ENCODE measurements around the gene BMP7.

Gene BMP7

GRCh38 chr20:57293995-57294394, 27.6 kb upstream of the BMP7 start:
- H3K4me3 ChIP-seq (ENCODE audit: low read depth, low read length), result no peak overlapping the region

DNA sequence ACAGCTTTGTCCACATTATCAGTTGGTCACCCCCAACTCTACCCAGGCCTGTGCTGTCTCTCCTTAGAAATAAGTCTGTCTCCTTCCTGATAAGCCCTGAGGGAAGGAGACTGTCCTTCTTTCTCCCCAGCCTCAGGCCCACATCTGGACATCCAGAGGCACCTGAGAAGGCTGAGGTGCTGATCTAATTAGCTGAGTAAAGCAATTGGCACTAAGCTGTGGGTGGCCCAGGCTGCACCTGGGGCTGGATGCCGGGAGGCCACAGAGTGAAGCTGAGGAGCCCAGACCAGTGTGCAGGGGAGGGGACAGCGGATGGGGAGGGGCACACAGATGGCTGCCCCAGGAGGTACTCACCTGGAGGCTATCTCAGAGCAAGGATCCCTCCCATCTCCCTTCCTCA, 26.2 kb upstream of the BMP7 start:
- TF ChIP-seq CTCF (IDR thresholded peaks at IDR 0.05; ENCODE audit: low read depth, low read length), result no peak
- no peak overlapping the region for H3K4me3 ChIP-seq (ENCODE audit: low read depth, low read length)

More at GRCh38 chr20:57293995-57294394, 27.6 kb upstream of the BMP7 start:
- TF ChIP-seq CTCF (IDR thresholded peaks at IDR 0.05; ENCODE audit: low read depth, low read length), result no peak

DNA sequence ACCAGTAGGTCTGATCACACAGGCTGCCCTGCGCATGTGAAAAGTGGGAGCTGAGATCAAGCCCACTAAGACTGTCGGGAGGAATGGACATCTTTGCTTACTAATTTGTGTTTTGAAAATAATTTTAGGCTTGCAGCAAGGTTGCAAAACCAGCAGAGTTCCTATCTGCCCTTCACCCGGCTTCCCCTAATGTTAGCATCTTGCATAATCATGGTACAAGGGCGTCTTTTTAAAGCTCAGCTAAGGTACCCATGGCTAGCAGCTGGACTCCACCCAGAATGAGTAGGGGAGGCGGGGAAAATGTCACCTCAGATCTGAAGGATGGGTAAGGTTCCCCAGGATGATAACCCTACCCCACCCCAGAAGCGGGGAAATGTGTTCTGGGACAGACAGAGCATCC, 25.3 kb upstream of the BMP7 start:
- no peak for TF ChIP-seq CTCF (IDR thresholded peaks at IDR 0.05; ENCODE audit: low read depth, low read length)
- no peak overlapping the region for H3K4me3 ChIP-seq (ENCODE audit: low read depth, low read length)

DNA sequence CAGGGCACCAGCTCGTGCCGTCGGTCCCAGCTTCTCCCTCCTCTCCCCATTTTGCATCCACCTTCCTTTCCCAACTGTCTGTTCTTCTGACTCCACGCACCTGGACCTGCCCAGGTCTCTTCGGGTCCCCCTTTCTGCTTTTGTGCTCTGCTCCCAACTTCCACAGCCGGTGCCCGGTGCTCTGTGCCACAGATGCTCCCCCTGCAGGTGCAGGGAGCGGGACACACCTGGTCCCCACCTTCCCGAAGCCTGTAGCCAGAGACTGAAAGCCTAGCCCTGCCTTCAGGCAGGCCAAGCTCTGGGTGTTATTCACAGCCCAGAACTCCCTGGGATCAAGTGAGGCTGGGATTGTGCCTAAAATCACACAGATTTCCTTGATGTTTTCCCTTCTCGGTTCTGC, 24.6 kb upstream of the BMP7 start:
- no peak overlapping the region for H3K4me3 ChIP-seq (ENCODE audit: low read depth, low read length)
- no peak for TF ChIP-seq CTCF (IDR thresholded peaks at IDR 0.05; ENCODE audit: low read depth, low read length)

- H3K4me3 ChIP-seq (ENCODE audit: low read depth, low read length), result no peak overlapping the region
Measured at GRCh38 chr20:57290178-57290484, 23.7 kb upstream of the BMP7 start.

GRCh38 chr20:57289391-57290177, 23.1 kb upstream of the BMP7 start:
- TF ChIP-seq CTCF (IDR thresholded peaks at IDR 0.05; ENCODE audit: low read depth, low read length), result no peak
- no peak overlapping the region for H3K4me3 ChIP-seq (ENCODE audit: low read depth, low read length)

More at GRCh38 chr20:57290178-57290484, 23.7 kb upstream of the BMP7 start:
- no peak for TF ChIP-seq CTCF (IDR thresholded peaks at IDR 0.05; ENCODE audit: low read depth, low read length)

- H3K4me3 ChIP-seq (ENCODE audit: low read depth, low read length), result no peak overlapping the region
- TF ChIP-seq CTCF (IDR thresholded peaks at IDR 0.05; ENCODE audit: low read depth, low read length), result no peak
Measured at GRCh38 chr20:57288651-57289277, 22.3 kb upstream of the BMP7 start.

Measured in WI38 (cell line).